GM19328 (cell line): Measurements from ENCODE around the gene TRIM72.
"Not testable (repeated sequence)": the region's sequence is repeated elsewhere in the genome, so short reads cannot be mapped to it uniquely, and the experiment has no call there.

Experiments used
- ATAC-seq: cut with Tn5 transposase; IDR thresholded peaks from one replicate; pipeline ENCODE4 v1.9.1; 2021; ENCODE audit warnings: mild to moderate bottlenecking, moderate library complexity; ENCODE audit not compliant: unreplicated experiment

The TRIM72 gene, protein sequence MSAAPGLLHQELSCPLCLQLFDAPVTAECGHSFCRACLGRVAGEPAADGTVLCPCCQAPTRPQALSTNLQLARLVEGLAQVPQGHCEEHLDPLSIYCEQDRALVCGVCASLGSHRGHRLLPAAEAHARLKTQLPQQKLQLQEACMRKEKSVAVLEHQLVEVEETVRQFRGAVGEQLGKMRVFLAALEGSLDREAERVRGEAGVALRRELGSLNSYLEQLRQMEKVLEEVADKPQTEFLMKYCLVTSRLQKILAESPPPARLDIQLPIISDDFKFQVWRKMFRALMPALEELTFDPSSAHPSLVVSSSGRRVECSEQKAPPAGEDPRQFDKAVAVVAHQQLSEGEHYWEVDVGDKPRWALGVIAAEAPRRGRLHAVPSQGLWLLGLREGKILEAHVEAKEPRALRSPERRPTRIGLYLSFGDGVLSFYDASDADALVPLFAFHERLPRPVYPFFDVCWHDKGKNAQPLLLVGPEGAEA

DNA sequence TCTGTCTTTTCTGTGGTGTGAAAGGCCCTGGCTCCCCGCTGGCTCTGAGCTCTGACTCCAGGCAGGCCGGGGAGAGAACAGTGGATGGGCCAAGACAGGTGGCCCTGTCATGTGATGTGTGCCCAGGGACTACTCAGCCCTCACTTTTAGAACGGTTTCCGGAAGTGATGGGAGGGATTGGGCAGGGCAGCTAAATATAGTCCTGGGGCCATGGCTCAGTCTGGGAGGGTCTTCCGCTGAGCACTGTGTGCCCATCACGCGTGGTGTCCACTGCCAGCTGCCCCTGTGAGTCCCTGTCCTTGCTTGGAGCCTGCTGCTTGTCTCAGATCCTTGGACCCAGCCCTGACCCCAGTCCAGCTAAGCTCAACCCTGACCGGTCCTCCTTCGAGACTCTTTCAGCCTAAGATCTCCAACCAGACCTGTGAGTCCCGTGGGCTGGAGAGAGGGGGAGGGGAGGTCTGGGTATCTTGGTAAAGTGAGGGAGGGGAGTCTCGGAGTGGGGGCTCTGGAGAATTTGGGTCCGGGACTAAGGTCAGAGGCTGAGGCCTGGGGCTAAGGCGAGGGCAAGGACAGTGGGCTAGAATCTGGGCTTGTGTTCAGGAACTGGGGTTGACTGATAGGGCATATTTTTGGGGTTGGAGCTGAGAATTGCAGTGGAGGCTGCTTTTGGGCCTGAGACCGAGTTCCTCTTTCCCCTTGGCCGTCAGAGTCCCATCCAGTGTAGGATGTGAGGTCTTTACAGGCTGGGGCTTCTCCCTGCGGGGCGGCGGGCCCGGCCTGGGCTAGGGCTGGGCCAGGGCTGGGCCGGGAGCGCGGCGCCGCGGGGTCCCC is at the start of gene TRIM72:
Gene TRIM72, plus strand, starts transcription at position 243 of the 831 bp plus-strand sequence. CDS start 620 bp downstream, outside the sequence.
- ATAC-seq, result no peak

DNA sequence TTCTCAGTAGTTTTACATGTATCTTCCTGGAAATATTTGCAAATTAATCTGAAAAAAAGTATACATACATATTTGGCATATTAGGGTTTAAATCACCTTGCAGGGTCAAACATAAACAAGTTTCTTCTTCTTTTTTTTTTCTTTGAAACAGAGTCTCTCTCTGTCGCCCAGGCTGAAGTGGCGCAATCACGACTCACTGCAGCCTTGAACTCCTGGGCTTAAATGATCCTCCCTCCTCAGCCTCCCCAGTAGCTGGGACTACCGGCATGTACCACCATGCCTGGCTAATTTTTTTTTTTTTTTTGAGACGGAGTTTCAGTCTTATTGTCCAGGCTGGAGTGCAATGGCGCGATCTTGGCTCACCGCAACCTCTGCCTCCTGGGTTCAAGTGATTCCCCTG is 46.6 kb upstream of the TRIM72 start:
- no peak for ATAC-seq

DNA sequence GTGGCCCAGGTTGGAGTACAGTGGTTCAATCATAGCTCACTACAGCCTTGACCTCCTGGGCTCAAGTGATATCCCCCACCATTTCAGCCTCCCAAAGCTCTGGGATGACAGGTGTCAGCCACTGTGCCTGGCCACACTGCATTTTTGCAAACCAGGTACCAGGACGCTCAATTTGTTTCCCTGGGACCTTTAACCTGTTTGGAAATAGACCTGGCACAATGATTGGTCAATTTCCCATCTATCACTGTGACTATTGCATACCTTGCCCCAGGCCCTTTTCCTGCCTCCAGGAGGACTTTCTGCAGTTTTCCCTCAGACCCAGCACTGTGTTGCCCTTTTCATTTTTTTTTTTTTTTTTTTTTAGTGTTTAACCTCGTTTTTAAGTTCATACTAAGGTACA is 45.1 kb upstream of the TRIM72 start:
- no peak for ATAC-seq

DNA sequence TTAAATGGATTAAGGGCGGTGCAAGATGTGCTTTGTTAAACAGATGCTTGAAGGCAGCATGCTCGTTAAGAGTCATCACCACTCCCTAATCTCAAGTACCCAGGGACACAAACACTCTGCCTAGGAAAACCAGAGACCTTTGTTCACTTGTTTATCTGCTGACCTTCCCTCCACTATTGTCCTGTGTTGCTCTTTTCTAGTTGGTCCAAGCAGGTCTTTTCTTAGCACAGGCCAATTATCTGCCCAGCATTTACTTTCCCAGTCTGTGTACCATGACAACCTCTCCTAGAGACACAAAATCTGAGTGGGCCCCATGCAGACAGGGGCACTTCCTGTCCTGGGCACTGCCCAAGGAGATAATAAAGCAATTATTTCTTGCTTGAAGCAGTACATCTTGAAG is 43.9 kb upstream of the TRIM72 start:
- ATAC-seq, result not testable (repeated sequence)

DNA sequence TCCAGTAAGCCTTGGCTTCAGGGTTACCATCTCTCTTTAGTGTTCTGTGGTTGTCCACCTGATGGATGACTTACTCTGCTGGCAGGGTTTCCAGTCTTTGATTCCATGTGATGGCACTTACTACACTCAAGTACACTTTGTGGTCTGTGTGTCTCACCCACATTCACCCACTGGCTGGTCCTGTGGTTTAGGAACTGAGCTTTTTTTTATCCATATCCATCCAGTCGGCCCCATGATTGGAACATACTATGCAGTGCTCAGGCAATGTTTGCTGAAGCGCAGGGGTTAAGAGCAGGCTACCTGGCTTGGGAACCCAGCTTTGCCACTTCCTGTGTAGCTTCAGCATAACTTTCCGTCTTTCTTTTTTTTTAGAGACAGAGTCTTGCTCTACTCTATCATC is 36.8 kb upstream of the TRIM72 start:
- no peak for ATAC-seq

DNA sequence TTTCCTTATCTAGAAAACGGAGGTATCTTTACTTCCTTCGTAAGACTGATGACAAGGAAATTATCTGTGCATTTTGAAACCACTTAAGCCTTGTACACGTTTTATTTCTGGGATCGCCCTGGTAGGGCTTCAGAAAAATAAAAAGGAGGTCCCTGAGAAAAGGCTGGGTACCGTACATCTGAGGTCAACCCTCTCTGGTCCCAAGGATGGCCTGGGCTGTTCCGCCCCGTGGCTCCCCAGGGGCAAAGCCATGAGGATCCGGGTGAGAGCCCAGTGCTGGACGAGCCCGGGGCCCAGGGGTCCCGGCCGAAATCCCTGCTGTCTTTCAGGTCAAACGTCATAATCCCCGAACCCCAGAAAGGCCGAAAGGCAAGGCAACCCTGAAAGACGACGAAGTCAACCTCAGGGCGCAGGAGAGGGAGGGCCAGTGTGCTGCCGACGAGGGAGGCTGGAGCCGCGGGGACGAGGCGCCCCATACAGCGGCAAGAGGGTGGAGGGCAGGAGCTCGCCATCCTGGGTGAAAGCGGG is 34.6 kb upstream of the TRIM72 start:
- ATAC-seq, result no peak

DNA sequence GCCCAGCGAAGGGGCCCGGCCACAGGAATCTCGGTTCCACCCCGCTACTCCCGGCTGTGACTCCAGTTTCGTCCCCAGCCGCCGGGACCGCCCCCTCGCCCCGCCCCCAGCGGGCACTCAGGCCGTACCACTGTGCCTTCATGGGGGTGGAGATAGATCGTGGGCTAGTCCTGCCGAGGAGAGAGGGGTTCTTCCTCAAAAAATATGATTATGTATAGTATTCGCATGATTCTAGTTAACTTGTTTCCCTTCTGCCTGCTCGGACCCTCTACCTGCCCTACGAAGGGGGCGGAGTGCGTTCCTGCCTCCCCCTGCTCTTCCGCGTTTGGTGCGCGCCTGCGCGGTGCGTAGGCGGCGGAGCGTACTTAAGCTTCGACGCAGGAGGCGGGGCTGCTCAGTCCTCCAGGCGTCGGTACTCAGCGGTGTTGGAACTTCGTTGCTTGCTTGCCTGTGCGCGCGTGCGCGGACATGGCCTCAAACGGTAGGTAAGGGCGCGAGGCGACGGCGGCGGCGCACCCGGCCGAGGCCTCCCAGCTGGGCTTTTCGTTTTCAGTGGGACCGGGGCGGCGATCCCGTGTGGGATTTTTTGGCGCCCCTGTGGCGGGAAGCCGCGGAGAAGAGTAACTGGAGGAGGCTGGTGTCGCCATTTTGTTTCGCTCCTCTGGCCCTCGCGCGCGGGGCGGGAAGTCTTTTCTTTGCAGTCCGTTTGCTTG is 34.0 kb upstream of the TRIM72 start, which contains the start of gene FUS:
Gene FUS, plus strand, starts transcription at position 393 of the 713 bp plus-strand sequence. Its CDS starts 76 bp downstream, at position 469.
- ATAC-seq, result peak; percentile 52

DNA sequence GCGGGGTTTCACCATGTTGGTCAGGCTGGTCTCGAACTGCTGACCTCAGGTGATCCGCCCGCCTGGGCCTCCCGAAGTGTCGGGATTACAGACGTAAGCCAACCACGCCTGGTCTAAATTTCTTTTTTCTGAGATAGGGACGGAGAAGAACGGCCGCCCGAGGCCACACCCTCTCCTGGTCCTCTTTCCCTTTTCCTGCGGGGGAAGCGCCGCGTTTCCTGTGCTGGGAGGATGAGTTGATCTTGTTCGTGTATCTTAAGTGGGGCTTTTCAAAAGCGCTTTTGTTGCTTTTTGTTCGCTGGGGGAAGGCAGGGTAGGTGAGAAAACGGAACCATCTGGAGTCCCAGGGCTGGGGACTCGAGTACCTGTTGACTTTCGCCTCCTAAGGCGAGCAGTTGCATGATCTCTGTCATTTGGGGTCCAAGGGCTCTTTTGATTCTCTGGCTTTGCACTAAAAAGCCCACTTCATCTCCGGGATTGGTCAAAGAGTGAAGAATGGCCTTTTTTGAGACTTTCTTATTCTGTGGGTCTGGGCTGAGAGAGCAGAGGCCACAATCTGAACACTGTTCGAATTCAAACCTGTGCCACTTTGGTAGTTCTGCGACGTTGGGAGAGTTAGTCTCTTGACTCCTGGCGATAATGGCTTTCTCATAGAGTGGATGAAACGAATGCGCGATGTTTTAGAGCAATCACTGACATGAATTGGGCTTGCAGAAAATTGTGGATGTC is 32.7 kb upstream of the TRIM72 start:
- no peak for ATAC-seq

DNA sequence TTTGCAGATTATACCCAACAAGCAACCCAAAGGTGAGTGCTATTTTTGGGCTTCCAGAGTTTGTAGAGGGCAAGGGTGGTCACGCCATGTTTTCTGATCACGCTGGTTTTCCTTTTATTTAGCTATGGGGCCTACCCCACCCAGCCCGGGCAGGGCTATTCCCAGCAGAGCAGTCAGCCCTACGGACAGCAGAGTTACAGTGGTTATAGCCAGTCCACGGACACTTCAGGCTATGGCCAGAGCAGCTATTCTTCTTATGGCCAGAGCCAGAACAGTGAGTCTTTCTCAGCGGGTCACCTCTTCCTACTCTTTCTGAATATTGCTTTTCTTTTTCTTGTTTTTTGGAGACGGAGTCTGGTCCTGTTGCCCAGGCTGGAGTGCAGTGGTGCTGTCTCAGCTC is 31.5 kb upstream of the TRIM72 start:
- no peak for ATAC-seq

DNA sequence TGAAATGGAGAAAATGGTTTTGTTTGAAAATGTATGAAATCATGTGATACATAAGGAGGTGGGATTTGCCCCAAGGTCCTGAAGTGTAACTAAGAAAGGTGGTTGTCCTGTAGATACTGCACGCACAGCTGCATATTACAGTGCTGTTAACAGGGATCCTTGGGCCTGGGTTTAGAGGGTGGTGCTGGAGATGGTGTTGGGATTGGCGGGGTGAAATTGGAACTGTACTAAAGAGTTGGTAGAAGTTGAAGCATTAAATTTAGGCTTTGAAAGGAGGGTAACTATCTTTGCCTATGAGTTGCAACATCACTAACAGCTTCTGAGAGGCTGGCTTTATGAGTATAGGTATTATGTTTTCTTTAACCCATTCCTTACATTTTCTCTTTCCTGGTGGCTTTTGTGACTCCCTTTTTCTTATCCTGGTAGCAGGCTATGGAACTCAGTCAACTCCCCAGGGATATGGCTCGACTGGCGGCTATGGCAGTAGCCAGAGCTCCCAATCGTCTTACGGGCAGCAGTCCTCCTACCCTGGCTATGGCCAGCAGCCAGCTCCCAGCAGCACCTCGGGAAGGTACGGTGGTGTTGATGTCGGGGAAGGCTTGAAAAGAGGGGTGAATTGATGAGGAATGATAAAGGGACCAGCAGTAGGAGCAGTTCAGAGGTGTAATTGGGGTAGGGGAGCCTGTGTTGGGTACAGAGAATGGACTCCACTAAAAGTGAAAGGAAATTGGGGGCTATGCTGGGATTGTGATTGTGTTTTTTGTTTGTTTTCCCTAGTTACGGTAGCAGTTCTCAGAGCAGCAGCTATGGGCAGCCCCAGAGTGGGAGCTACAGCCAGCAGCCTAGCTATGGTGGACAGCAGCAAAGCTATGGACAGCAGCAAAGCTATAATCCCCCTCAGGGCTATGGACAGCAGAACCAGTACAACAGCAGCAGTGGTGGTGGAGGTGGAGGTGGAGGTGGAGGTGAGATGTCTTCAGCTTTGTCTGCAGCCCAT is 30.2 kb upstream of the TRIM72 start:
- no peak for ATAC-seq

DNA sequence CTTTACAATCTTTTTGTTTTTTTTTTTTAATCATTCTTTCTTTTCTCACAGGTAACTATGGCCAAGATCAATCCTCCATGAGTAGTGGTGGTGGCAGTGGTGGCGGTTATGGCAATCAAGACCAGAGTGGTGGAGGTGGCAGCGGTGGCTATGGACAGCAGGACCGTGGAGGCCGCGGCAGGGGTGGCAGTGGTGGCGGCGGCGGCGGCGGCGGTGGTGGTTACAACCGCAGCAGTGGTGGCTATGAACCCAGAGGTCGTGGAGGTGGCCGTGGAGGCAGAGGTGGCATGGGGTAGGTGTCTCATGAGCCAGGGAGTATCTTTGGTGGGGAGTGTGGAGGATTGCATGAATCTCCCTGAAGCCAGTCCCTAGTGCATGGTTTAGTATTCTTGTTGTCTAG is 29.0 kb upstream of the TRIM72 start:
- no peak for ATAC-seq

DNA sequence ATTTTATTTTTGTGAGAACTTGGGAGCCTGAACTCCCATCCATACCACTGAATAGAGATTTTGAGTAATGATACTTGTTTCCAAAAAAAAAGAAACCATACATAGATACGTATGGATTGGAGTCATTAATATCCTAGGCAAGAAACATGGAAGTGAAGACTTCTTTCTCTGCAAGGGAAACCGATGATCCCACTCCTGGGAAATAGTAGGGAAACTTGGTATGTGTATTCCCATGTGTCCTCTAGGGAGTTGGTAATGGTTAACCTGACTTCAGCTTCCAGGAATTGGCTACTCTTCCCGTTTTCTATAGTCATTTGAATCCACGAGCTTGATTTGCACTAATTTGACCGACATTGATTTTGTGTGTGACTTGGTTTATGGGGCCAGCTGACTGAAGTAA is 28.6 kb upstream of the TRIM72 start:
- no peak for ATAC-seq

DNA sequence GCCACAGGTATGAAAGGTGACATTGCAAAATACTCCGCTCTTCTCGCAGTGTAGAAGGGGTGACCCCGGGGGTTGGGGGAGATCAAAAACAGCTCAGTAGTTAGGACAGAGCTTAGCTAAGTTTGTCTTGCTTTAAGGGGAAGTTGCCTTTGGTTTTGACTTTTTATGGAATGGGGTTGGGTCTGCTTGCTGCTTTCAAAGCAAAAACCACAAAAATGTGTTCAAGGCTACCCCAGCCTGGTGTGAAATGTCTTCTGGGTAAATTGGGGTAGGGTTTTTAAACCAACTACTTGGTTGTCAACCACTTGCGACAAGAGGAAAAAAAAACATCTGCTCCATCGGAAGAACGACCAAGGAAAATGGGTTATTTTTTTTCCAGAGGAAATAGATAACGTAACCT is 27.7 kb upstream of the TRIM72 start:
- no peak for ATAC-seq

DNA sequence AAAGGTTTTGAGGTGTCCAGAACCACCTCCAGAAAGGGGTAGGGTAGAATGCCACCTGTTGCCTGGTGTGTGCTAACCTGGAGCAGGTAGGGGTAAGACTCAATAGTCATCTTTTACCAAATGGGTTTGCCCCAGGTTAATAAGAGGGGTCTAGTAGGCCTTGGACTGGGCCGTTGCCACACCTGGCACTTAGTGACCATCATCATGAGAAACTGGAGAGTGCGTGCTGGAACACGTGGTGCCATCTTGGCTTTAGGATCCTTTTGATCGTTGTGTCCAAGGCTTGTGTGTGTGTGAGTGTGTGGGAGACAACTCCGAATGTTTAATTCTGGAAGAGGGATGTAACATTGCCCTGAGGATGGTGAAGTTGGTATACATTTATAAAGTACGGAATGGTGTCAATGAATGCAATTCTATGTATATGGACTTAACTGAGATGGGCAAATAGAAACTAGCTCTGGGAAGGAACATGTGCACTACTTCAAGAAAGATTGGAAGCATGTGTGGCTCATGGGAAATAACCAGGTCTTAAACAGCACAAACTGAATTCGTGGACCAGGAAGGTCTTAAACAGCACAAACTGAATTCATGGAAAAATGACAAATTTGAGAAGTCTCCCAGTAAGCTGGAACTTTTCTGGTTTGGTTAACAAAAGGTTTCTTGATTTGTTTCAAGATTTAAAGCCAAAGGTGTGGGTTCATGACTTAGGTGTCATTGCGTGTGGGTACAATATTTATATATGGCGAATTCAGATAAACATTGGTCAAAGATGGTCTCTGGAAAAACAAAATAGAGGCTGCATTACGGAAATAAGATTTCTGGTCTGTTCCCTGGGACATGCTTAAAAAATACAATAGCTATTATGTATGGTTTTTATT is 26.8 kb upstream of the TRIM72 start:
- ATAC-seq, result no peak

DNA sequence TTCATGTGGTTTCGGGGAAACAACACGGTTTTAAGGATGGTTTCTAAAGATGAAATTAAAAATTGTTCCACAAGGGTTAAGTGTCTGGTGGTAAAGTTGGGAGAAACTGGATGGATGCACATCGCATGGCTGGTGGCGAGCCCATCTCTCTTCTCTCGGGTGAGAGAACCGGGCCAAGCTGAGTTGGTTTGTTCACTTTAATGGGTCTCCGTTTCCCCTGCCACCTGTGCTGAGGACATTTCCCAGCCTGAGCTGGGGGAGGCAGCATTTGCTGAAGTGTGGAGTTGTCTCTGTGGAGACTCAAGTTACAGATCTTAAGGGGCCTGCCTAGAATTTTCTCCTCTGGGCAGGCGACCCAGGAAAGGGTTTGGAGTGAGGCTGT is 26.1 kb upstream of the TRIM72 start:
- ATAC-seq, result no peak

DNA sequence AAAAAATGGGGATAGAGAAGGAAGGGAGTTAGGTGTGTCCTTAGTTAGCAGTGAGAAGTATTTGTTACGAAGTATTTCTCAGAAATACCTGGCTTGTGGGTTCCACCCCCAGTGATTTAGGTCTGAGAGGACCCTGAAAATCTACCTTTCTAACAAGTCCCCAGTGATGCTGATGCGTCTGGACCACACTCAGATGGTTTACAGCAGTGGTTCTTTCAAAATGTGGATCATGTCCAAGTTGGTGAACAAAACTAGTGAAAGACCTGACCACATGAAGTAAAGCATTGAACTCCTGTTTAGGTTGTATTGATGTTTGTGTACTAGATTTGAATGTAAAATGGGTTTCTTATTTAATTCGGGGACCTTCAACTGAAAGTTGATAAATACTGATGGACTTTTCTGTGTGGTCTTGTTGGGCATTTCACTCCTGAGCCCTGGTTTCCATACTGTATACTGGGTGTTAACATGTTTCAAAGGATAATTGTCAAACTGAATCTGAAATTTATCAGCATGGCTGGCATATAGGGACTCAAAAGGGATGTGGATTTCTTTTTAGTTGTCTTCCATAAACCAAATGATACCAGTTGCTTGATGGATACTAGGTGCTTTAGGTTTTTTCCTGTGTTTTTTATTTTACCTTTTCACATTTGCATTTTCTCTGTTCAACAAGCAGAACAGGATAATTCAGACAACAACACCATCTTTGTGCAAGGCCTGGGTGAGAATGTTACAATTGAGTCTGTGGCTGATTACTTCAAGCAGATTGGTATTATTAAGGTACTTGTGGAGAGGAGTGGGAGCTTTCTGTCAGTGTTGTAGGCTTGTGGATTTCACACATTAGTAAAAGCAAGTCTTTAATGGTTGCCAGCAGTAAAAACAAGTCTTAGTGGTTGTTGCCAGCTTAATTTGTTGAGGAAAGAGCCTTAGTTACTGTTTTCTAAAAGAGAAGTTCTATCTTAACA is 25.2 kb upstream of the TRIM72 start:
- ATAC-seq, result no peak

DNA sequence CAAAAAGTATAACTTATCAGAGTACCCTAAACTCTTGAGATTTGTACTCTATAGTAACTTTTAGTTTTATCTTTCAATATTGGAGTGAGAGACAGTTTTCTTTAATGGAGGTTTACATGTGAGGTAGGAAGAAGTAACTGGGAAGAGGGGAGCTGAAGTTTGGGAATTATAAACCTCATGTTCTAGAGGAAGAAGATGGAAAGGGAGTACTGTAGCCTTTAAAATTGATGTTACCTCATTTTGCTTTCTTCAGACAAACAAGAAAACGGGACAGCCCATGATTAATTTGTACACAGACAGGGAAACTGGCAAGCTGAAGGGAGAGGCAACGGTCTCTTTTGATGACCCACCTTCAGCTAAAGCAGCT is 24.5 kb upstream of the TRIM72 start:
- ATAC-seq, result no peak
